Body of pancreas (tissue), 4 donors: Measurements from ENCODE around the gene CERK.

Experiments used
- CTCF ChIP-seq, 7 experiments: fragments of 450-650 bp in 4 of 7; fragments of 200-600 bp in 3 of 7; sonication (generic) in 3 of 7; IDR thresholded peaks; one replicate each; pipeline ENCODE4 v1.5.1; 2016 to 2019; ENCODE audit warnings: antibody characterized with exemption in 7 of 7
- POLR2A ChIP-seq, 3 donors: fragments of 450-650 bp; IDR thresholded peaks; one replicate each; pipeline ENCODE4 v1.6.1; 2016; ENCODE audit warnings: antibody characterized with exemption in 3 of 3, mild to moderate bottlenecking in 2 of 3

GRCh38 chr22:46667245-46667623 lies 70.8 kb downstream of the CERK start:
- no peak for TF ChIP-seq POLR2A (IDR thresholded peaks at IDR 0.05)
- no peak for TF ChIP-seq CTCF (IDR thresholded peaks at IDR 0.05)
